Stomach (tissue), 9 donors: ENCODE measurements around the gene DUSP28. TPM values are rescaled to one million over a fixed set of nuclear protein-coding genes. Genes with fewer than 3 reads are reported as not detected.

Source experiments
- DNase-seq, 2 donors: peaks; one replicate each; pipeline versions ENCODE4 v3.0.0 to v3.0.0-alpha.2; 2013 to 2019
- H3K27ac ChIP-seq, 5 donors: fragments of 200-600 bp in 4 of 5; sonication (generic) in 4 of 5; one replicate each; pipeline ENCODE4 v1.5.1; 2013 to 2019; ENCODE audit warnings: mild to moderate bottlenecking in 1 of 5, moderate library complexity in 1 of 5
- H3K27me3 ChIP-seq, 3 donors: fragments of 200-600 bp; sonication (generic); one replicate each; pipeline ENCODE4 v1.5.1; 2017 to 2019; ENCODE audit warnings: mixed run types in 1 of 3
- H3K36me3 ChIP-seq, 4 donors: fragments of 200-600 bp; sonication (generic); 1 replicate in 3 of 4; 2 replicates in 1 of 4; pipeline ENCODE4 v1.5.1; 2016 to 2019
- H3K4me1 ChIP-seq, 4 donors: fragments of 200-600 bp; sonication (generic); one replicate each; pipeline ENCODE4 v1.5.1; 2016 to 2019
- H3K4me3 ChIP-seq, 4 donors: fragments of 200-600 bp; sonication (generic) in 3 of 4; one replicate each; pipeline ENCODE4 v1.5.1; 2016 to 2019; ENCODE audit warnings: mild to moderate bottlenecking in 1 of 4
- H3K9me3 ChIP-seq, 4 donors: fragments of 200-600 bp; sonication (generic); one replicate each; pipeline ENCODE4 v1.5.1; 2016 to 2019
- CTCF ChIP-seq, 7 experiments: fragments of 450-650 bp in 4 of 7; fragments of 200-600 bp in 3 of 7; sonication (generic) in 3 of 7; IDR thresholded peaks; one replicate each; pipeline ENCODE4 v1.5.1; 2016 to 2019; ENCODE audit warnings: antibody characterized with exemption in 7 of 7, control low read depth in 2 of 7, mild to moderate bottlenecking in 1 of 7
- EP300 ChIP-seq: sonication (generic); formaldehyde crosslinking; IDR thresholded peaks from one replicate; pipeline ENCODE4 v1.6.1; 2017; ENCODE audit warnings: antibody characterized with exemption
- POLR2A ChIP-seq, 4 donors: fragments of 450-650 bp; IDR thresholded peaks; one replicate each; pipeline ENCODE4 v1.6.1; 2016; ENCODE audit warnings: antibody characterized with exemption in 4 of 4, control low read depth in 2 of 4, mild to moderate bottlenecking in 1 of 4, moderate library complexity in 1 of 4
- POLR2AphosphoS5 ChIP-seq, 3 donors: sonication (generic); formaldehyde crosslinking; IDR thresholded peaks; one replicate each; pipeline ENCODE4 v1.6.1; 2016; ENCODE audit warnings: antibody characterized with exemption in 3 of 3
- WGBS, 5 donors: extraction: QIAGEN DNeasy Blood & Tissue Kit in 3 of 5; methylation state at CpG; one replicate each; pipeline versions ENCODE4 v1.1.5 to v1.1.7; 2013 to 2018; 5-methylcytosine and 5-hydroxymethylcytosine counted together
- intact Hi-C: fragments of 100-400 bp; cut with DNase I; formaldehyde crosslinking; loops from one replicate; pipeline ENCODE4 v1.15.1; 2023; ENCODE audit warnings: low total_unique reads
- polyA plus RNA-seq, 3 donors: library from polyadenylated mRNA; stranded (reverse); fragments of 200-250 nt; gene quantifications; one replicate each; pipeline ENCODE4 v1.2.3, GENCODE V29; 2013
- total RNA-seq, 5 donors: library from RNA; depleted of rRNA; stranded (reverse); fragments of >200 nt; gene quantifications; one replicate each; pipeline versions ENCODE4 v1.1.0 to v1.2.3, GENCODE V29; 2014 to 2016
- donor health status: healthy with polysubstance abuse.
- donor health status: Bipolar disorder and iron deficiency.
- donor health status: healthy.

Gene DUSP28
- total and polyA plus RNA-seq, 8 donors: 1.3 to 71.5 (median 4.0) TPM

- no peak overlapping the region for H3K4me3 ChIP-seq
- intact Hi-C loops: no loop called here
- no peak for DNase-seq
- WGBS, 5 donors: 91 to 97% (median 96%) methylated on average over 10 to 11 of the region's 11 CpGs
- no peak overlapping the region for H3K27ac ChIP-seq
- H3K27me3 ChIP-seq: no peaks in the 10 kb centered on the region
- H3K4me1 ChIP-seq: peaks cover 0 to 9% (median 3%) of the 10 kb centered on the region in 4 donors
- no peaks in the 10 kb centered on the region for H3K9me3 ChIP-seq
- TF ChIP-seq POLR2AphosphoS5 (IDR thresholded peaks at IDR 0.05) (no peak), EP300 (no peak), CTCF (IDR thresholded peaks at IDR 0.05) (no peak), POLR2A (IDR thresholded peaks at IDR 0.05) (no peak)
- H3K36me3 ChIP-seq: peaks cover 0 to 35% (median 27%) of the 10 kb centered on the region in 4 donors
Observed at GRCh38 chr2:240512109-240512485, 48.1 kb upstream of the DUSP28 start.

- no peak overlapping the region for H3K4me3 ChIP-seq
- peak in 1 of 2 donors; percentile 24 for DNase-seq
- 94 to 96% (median 96%) methylated on average over 12 to 21 of the region's 21 CpGs for WGBS, 5 donors
- no peaks in the 10 kb centered on the region for H3K27me3 ChIP-seq
- H3K36me3 ChIP-seq: peaks cover 0 to 35% (median 27%) of the 10 kb centered on the region in 4 donors
- TF ChIP-seq CTCF (IDR thresholded peaks at IDR 0.05): no peak
- no peak for TF ChIP-seq POLR2AphosphoS5 (IDR thresholded peaks at IDR 0.05)
- no peak for TF ChIP-seq POLR2A (IDR thresholded peaks at IDR 0.05)
- TF ChIP-seq EP300: no peak
- peaks cover 0 to 9% (median 3%) of the 10 kb centered on the region in 4 donors for H3K4me1 ChIP-seq
- no peak overlapping the region for H3K27ac ChIP-seq
- no peaks in the 10 kb centered on the region for H3K9me3 ChIP-seq
- intact Hi-C loops: no loop called here
Observed at GRCh38 chr2:240512666-240513535, 47.3 kb upstream of the DUSP28 start.

- H3K9me3 ChIP-seq: no peaks in the 10 kb centered on the region
- peaks cover 0 to 9% (median 3%) of the 10 kb centered on the region in 4 donors for H3K4me1 ChIP-seq
- no peaks in the 10 kb centered on the region for H3K27me3 ChIP-seq
- H3K4me3 ChIP-seq: no peak overlapping the region
- DNase-seq: peak; percentile 88 to 91
- H3K27ac ChIP-seq: no peak overlapping the region
- WGBS, 5 donors: 20 to 43% (median 41%) methylated on average over 8 to 13 of the region's 13 CpGs
- TF ChIP-seq CTCF (IDR thresholded peaks at IDR 0.05) (peak in 5 of 7 experiments; percentile 61 to 87 (median 82)), POLR2AphosphoS5 (IDR thresholded peaks at IDR 0.05) (peak in 1 of 3 donors; percentile 54), POLR2A (IDR thresholded peaks at IDR 0.05) (no peak), EP300 (no peak)
- H3K36me3 ChIP-seq: peaks cover 0 to 34% (median 27%) of the 10 kb centered on the region in 4 donors
- intact Hi-C loops: no loop called here
Observed at GRCh38 chr2:240513549-240514287, 46.4 kb upstream of the DUSP28 start.

- 90 to 100% (median 91%) methylated on average over 2 of the region's 2 CpGs for WGBS, 5 donors
- Histone ChIP-seq H3K27me3 (peaks cover 0 to under 1% (median 0%) of the 10 kb centered on the region in 3 donors), H3K9me3 (no peaks in the 10 kb centered on the region), H3K36me3 (peaks cover 0 to 26% (median 19%) of the 10 kb centered on the region in 4 donors), H3K4me3 (no peak overlapping the region), H3K4me1 (peaks cover 0 to 13% (median 7%) of the 10 kb centered on the region in 4 donors), H3K27ac (no peak overlapping the region)
- TF ChIP-seq CTCF (IDR thresholded peaks at IDR 0.05) (no peak), POLR2AphosphoS5 (IDR thresholded peaks at IDR 0.05) (no peak), EP300 (no peak), POLR2A (IDR thresholded peaks at IDR 0.05) (no peak)
- intact Hi-C loops: no loop called here
- DNase-seq: peak in 1 of 2 donors; percentile 21
Observed at GRCh38 chr2:240514631-240515030, 45.5 kb upstream of the DUSP28 start.
